ENCODE data around the gene DNAJC9. TPM values are rescaled to one million over a fixed set of nuclear protein-coding genes. Genes with fewer than 3 reads are reported as not detected.

Gene DNAJC9
- total and polyA plus RNA-seq, 2 experiments from 2014 or later, result 19.8 to 21.1 TPM

DNA sequence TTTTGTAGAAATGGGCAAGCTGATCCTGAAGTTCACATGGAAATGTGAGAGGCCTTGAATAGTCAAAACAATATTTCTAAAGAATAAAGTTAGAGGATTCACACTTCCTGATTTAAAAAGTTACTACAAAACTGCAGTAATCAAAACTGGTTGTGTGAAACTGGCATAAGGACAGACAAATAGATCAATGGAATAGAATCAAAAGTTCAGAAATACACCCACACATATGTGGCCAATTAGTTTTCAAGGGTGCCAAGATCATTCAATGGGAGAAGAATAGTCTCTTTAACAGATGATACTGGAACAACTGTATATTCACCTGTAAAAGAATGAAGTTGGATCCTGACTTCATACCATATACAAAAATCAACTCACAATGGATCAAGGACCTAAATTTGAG lies 27.7 kb downstream of the DNAJC9 start:
- H3F3A ChIP-seq (ENCODE audit: insufficient read depth), result no peaks in the 10 kb centered on the region
- H3K4me2 ChIP-seq (ENCODE audit: unreplicated experiment), result no peak overlapping the region
- peaks cover 5% of the 10 kb centered on the region; the same call in 1 of the 2 replicates for H3K4me1 ChIP-seq (ENCODE audit: insufficient read depth)
- no peak for DNase-seq
- H4K20me1 ChIP-seq (ENCODE audit: insufficient read depth), result no peaks in the 10 kb centered on the region
- H2AFZ ChIP-seq, result no peak overlapping the region
- H3K4me3 ChIP-seq, result no peak overlapping the region
- in situ Hi-C loops (cut with MboI), result no loop called here
- no peaks in the 10 kb centered on the region; the same call in 1 of the 2 replicates for H3K79me2 ChIP-seq (ENCODE audit: insufficient read depth)
- no peaks in the 10 kb centered on the region for H3K9me3 ChIP-seq (ENCODE audit: low read depth)
- H3K27me3 ChIP-seq (replicated peaks; ENCODE audit: insufficient read depth), result no peaks in the 10 kb centered on the region
- H3K9me2 ChIP-seq (ENCODE audit: insufficient read depth), result no peaks in the 10 kb centered on the region
- TF ChIP-seq EZH2 (IDR thresholded peaks at IDR 0.05; ENCODE audit: insufficient read depth, poor library complexity, severe bottlenecking) (no peak), EZH2phosphoT487 (IDR thresholded peaks at IDR 0.05; ENCODE audit: insufficient read depth, low read depth) (no peak)
- peaks cover 15% of the 10 kb centered on the region; the same call in 1 of the 2 replicates for H3K36me3 ChIP-seq (ENCODE audit: low read depth)
- H3K27ac ChIP-seq, result no peak overlapping the region
- no peak overlapping the region for H3K9ac ChIP-seq

DNA sequence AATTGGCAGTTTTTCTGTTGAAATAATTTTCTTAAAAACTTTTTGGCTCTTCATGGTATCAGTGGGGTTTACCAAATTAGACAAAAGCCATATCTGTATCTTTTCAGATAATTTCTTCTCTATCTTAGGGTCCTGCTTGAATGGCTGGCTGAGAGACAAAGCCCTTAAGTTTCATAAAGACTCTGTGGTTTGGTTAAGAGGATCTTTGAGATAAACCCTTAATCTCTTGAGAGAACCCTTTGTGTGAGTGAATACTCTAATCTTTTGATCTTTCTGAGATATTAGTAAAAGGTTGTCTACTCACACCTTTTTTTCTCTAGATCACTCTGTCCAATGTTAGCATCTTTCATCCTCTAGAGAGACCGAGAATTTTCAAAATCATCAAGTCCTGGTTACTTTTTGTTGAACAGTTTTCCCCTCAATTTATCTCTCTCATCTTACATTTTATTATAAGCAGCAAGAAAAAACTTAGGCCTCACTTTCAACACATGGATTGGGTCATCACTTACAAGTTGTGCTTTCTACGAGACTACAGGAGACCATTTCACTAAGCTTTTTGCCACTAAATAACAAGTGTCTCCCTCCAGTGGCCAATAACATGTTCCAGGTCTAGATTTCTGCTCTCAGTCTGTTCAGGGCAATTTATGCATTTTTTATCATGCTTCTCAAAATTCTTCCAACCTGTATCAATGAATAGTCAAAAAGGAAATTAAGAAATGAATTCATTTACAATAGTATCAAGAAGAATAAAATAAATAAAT lies 28.4 kb downstream of the DNAJC9 start:
- no peaks in the 10 kb centered on the region for H3K9me2 ChIP-seq (ENCODE audit: insufficient read depth)
- peaks cover 15% of the 10 kb centered on the region; the same call in 1 of the 2 replicates for H3K36me3 ChIP-seq (ENCODE audit: low read depth)
- WGBS, 2 experiments (ENCODE audit: low coverage in 1 of 2, low lambda C conversion rate in 2 of 2, missing lambda C conversion rate in 2 of 2), result 94 to 96% methylated on average over 2 of the region's 2 CpGs
- TF ChIP-seq EZH2phosphoT487 (IDR thresholded peaks at IDR 0.05; ENCODE audit: insufficient read depth, low read depth), result no peak
- no peak for TF ChIP-seq EZH2 (IDR thresholded peaks at IDR 0.05; ENCODE audit: insufficient read depth, poor library complexity, severe bottlenecking)
- in situ Hi-C loops (cut with MboI), result no loop called here
- no peak overlapping the region for H3K4me2 ChIP-seq (ENCODE audit: unreplicated experiment)
- no peak overlapping the region for H3K4me3 ChIP-seq
- H3K4me1 ChIP-seq (ENCODE audit: insufficient read depth), result peaks cover 5% of the 10 kb centered on the region; the same call in 1 of the 2 replicates
- H2AFZ ChIP-seq, result no peak overlapping the region
- H3K79me2 ChIP-seq (ENCODE audit: insufficient read depth), result no peaks in the 10 kb centered on the region; the same call in 1 of the 2 replicates
- no peaks in the 10 kb centered on the region for H3K27me3 ChIP-seq (replicated peaks; ENCODE audit: insufficient read depth)
- H3K9ac ChIP-seq, result no peak overlapping the region
- no peaks in the 10 kb centered on the region for H4K20me1 ChIP-seq (ENCODE audit: insufficient read depth)
- H3K27ac ChIP-seq, result no peak overlapping the region
- peak; percentile 47 for DNase-seq
- no peaks in the 10 kb centered on the region for H3K9me3 ChIP-seq (ENCODE audit: low read depth)
- H3F3A ChIP-seq (ENCODE audit: insufficient read depth), result no peaks in the 10 kb centered on the region

DNA sequence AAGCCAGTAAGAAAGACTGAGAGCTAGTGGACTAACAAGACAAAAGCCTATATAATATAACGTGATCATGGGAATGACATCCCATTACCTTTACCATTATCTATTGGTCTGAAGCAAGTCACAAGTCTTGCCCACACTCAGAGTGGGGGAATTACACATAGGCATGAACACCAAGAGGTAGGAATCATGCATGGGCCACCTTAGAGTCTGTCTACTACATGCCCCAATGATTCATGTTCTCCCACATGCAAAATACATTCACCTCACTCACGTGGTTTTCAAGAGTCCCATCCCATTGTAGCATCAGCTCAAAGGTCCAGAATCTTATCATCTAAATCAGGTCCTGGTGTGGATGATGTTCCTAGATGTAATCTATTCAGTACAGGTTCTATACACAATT lies 29.4 kb downstream of the DNAJC9 start:
- Histone ChIP-seq H2AFZ (no peak overlapping the region), H3K9ac (no peak overlapping the region), H3K36me3 (ENCODE audit: low read depth) (peaks cover 15% of the 10 kb centered on the region; the same call in 1 of the 2 replicates), H3K4me2 (ENCODE audit: unreplicated experiment) (no peak overlapping the region), H3K27ac (no peak overlapping the region), H3K4me3 (no peak overlapping the region), H3K9me2 (ENCODE audit: insufficient read depth) (no peaks in the 10 kb centered on the region), H3K9me3 (ENCODE audit: low read depth) (no peaks in the 10 kb centered on the region), H4K20me1 (ENCODE audit: insufficient read depth) (no peaks in the 10 kb centered on the region), H3F3A (ENCODE audit: insufficient read depth) (no peaks in the 10 kb centered on the region), H3K79me2 (ENCODE audit: insufficient read depth) (no peaks in the 10 kb centered on the region; the same call in 1 of the 2 replicates), H3K27me3 (replicated peaks; ENCODE audit: insufficient read depth) (no peaks in the 10 kb centered on the region), H3K4me1 (ENCODE audit: insufficient read depth) (peaks cover 5% of the 10 kb centered on the region; the same call in 1 of the 2 replicates)
- TF ChIP-seq EZH2phosphoT487 (IDR thresholded peaks at IDR 0.05; ENCODE audit: insufficient read depth, low read depth) (no peak), EZH2 (IDR thresholded peaks at IDR 0.05; ENCODE audit: insufficient read depth, poor library complexity, severe bottlenecking) (no peak)
- 79 to 80% methylated on average over 2 of the region's 2 CpGs for WGBS, 2 experiments (ENCODE audit: low coverage in 1 of 2, low lambda C conversion rate in 2 of 2, missing lambda C conversion rate in 2 of 2)
- no peak for DNase-seq
- in situ Hi-C loops (cut with MboI), result no loop called here

DNA sequence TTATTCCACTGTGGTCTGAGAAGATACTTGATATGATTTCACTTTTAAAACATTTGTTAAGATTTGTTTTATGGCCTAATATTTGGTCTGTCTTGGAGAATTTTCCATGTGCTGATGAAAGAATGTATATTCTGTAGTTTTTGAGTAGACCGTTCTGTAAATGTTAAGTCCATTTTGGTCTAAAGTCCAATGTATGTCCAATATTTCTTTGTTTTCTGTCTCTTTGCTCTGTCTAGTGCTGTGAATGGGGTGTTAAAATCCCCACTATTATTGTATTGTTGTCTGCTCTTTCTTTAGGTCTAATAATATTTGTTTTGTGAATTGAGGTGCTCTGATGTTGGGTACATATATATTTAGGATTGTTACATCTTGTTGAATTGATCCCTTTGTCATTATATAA lies 31.3 kb downstream of the DNAJC9 start:
- Histone ChIP-seq H3K79me2 (ENCODE audit: insufficient read depth) (no peaks in the 10 kb centered on the region; the same call in 1 of the 2 replicates), H3K9me2 (ENCODE audit: insufficient read depth) (no peaks in the 10 kb centered on the region), H3K27ac (no peak overlapping the region), H3K4me1 (ENCODE audit: insufficient read depth) (peaks cover 5% of the 10 kb centered on the region; the same call in 1 of the 2 replicates), H3K9me3 (ENCODE audit: low read depth) (no peaks in the 10 kb centered on the region), H3K27me3 (replicated peaks; ENCODE audit: insufficient read depth) (no peaks in the 10 kb centered on the region), H3K36me3 (ENCODE audit: low read depth) (peaks cover 21% of the 10 kb centered on the region; the same call in 1 of the 2 replicates), H4K20me1 (ENCODE audit: insufficient read depth) (no peaks in the 10 kb centered on the region), H3K4me3 (no peak overlapping the region), H3K9ac (no peak overlapping the region), H3K4me2 (ENCODE audit: unreplicated experiment) (no peak overlapping the region), H2AFZ (no peak overlapping the region), H3F3A (ENCODE audit: insufficient read depth) (no peaks in the 10 kb centered on the region)
- WGBS, 2 experiments (ENCODE audit: low coverage in 1 of 2, low lambda C conversion rate in 2 of 2, missing lambda C conversion rate in 2 of 2), result 100% methylated on average over 1 of the region's 1 CpG
- no peak for DNase-seq
- TF ChIP-seq EZH2phosphoT487 (IDR thresholded peaks at IDR 0.05; ENCODE audit: insufficient read depth, low read depth) (no peak), EZH2 (IDR thresholded peaks at IDR 0.05; ENCODE audit: insufficient read depth, poor library complexity, severe bottlenecking) (no peak)
- in situ Hi-C loops (cut with MboI), result no loop called here

Data from GM23248 (cell line).